ENCODE measurements around the gene CADM3. TPM values are rescaled to one million over a fixed set of nuclear protein-coding genes. Genes with fewer than 3 reads are reported as not detected.

The CADM3 gene
- total and polyA plus RNA-seq, 2 experiments from 2014 or later = 0.37 to 0.77 TPM

DNA sequence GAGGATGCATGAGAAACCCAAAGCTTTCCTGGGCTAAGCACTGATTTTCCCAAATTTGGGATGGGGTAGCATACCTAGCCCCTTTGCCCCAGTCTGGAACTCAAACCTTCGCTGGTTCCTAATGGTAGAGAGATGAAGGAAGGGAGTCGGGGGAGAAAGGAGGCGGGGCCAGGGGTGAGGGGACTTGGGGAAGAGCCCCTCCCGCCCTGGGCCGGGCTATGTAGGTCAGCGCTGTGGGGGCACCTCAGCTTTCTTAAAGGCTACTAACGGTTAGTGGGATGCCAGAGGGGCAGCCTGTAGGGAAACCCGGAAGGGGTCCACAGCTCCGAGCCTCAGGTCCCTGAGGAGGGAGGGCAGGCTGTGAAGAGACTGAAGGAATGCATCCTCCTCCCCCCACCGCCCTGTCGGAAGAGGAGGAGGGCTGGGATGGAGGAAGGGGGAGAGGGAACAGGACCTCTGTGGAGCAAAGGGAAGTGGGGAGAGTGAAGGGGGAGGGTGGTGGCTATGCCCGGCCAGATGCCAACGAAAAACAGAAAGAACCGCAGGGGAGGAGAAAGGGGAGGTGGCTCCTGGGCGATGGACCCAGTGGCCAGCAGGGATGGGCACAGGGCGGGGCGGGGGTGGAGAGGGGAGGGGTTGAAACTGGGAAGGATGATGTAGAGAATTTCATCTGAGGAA is 1.3 kb downstream of the CADM3 start:
- Histone ChIP-seq H3K9me3 (ENCODE audit: low read depth) (no peaks in the 10 kb centered on the region), H3K4me1 (ENCODE audit: insufficient read depth) (no peaks in the 10 kb centered on the region), H3K36me3 (replicated peaks; ENCODE audit: insufficient read depth, low read depth) (no peaks in the 10 kb centered on the region), H3K9me2 (replicated peaks; ENCODE audit: insufficient read depth) (no peaks in the 10 kb centered on the region), H3K27ac (no peak overlapping the region), H3K27me3 (peaks cover 75% of the 10 kb centered on the region), H3K79me2 (no peaks in the 10 kb centered on the region), H3K4me3 (no peak overlapping the region), H3K4me2 (peak overlapping the region; percentile 84), H4K20me1 (ENCODE audit: insufficient read depth, poor library complexity, severe bottlenecking) (no peaks in the 10 kb centered on the region), H2AFZ (no peak overlapping the region)
- TF ChIP-seq CTCF (IDR thresholded peaks at IDR 0.05; ENCODE audit: poor library complexity) = no peak
- TF ChIP-seq EZH2phosphoT487 (IDR thresholded peaks at IDR 0.05; ENCODE audit: low read depth, severe bottlenecking, unreplicated experiment) = no peak
- no peak for TF ChIP-seq EZH2 (IDR thresholded peaks at IDR 0.05; ENCODE audit: borderline replicate concordance)
- WGBS (ENCODE audit: low lambda C conversion rate, missing lambda C conversion rate) = 0% methylated on average over 5 of the region's 17 CpGs
- no peak for DNase-seq (ENCODE audit: low spot score)

GRCh38 chr1:159173320-159173719 is 1.9 kb downstream of the CADM3 start:
- no peak overlapping the region for H3K4me3 ChIP-seq
- H3K9me3 ChIP-seq (ENCODE audit: low read depth) = no peaks in the 10 kb centered on the region
- H3K79me2 ChIP-seq = no peaks in the 10 kb centered on the region
- DNase-seq (ENCODE audit: low spot score) = no peak
- no peaks in the 10 kb centered on the region for H3K9me2 ChIP-seq (replicated peaks; ENCODE audit: insufficient read depth)
- 46% methylated on average over 7 of the region's 7 CpGs for WGBS (ENCODE audit: low lambda C conversion rate, missing lambda C conversion rate)
- H3K27me3 ChIP-seq = peaks cover 72% of the 10 kb centered on the region
- H3K4me1 ChIP-seq (ENCODE audit: insufficient read depth) = no peaks in the 10 kb centered on the region
- no peaks in the 10 kb centered on the region for H3K36me3 ChIP-seq (replicated peaks; ENCODE audit: insufficient read depth, low read depth)
- no peak overlapping the region for H2AFZ ChIP-seq
- no peak overlapping the region for H3K4me2 ChIP-seq
- no peak overlapping the region for H3K27ac ChIP-seq
- no peak for TF ChIP-seq CTCF (IDR thresholded peaks at IDR 0.05; ENCODE audit: poor library complexity)
- no peak for TF ChIP-seq EZH2phosphoT487 (IDR thresholded peaks at IDR 0.05; ENCODE audit: low read depth, severe bottlenecking, unreplicated experiment)
- no peak for TF ChIP-seq EZH2 (IDR thresholded peaks at IDR 0.05; ENCODE audit: borderline replicate concordance)
- no peaks in the 10 kb centered on the region for H4K20me1 ChIP-seq (ENCODE audit: insufficient read depth, poor library complexity, severe bottlenecking)

DNA sequence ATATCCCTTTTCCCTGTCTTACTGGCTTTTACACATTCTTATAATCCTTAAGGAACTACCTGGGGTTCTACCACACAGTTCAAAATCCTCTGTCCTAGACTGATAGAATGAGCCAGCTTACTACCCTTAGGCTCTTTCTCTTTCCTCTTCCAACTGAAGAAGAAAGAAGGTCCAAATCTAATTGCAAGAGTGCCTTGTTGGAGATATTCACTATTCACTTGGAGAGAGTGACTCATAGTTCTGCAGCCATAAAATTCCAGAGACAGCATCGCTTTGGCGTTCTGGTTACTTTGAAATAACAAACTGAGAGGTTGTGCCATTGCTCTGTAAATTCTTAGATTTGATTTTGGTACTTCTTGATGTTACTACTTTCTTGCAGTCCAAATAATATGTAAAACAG is 4.2 kb downstream of the CADM3 start:
- TF ChIP-seq CTCF (IDR thresholded peaks at IDR 0.05; ENCODE audit: poor library complexity) (no peak), EZH2 (IDR thresholded peaks at IDR 0.05; ENCODE audit: borderline replicate concordance) (no peak), EZH2phosphoT487 (IDR thresholded peaks at IDR 0.05; ENCODE audit: low read depth, severe bottlenecking, unreplicated experiment) (no peak)
- Histone ChIP-seq H3K9me3 (ENCODE audit: low read depth) (no peaks in the 10 kb centered on the region), H3K9me2 (replicated peaks; ENCODE audit: insufficient read depth) (no peaks in the 10 kb centered on the region), H3K4me3 (no peak overlapping the region), H3K27ac (no peak overlapping the region), H4K20me1 (ENCODE audit: insufficient read depth, poor library complexity, severe bottlenecking) (no peaks in the 10 kb centered on the region), H3K4me2 (no peak overlapping the region), H2AFZ (no peak overlapping the region), H3K27me3 (peaks cover 49% of the 10 kb centered on the region), H3K4me1 (ENCODE audit: insufficient read depth) (no peaks in the 10 kb centered on the region), H3K79me2 (no peaks in the 10 kb centered on the region), H3K36me3 (replicated peaks; ENCODE audit: insufficient read depth, low read depth) (no peaks in the 10 kb centered on the region)
- 70% methylated on average over 2 of the region's 2 CpGs for WGBS (ENCODE audit: low lambda C conversion rate, missing lambda C conversion rate)
- no peak for DNase-seq (ENCODE audit: low spot score)
